OCI-LY7 (cell line): ENCODE measurements around the gene GRAP2.

Source experiments
- EZH2phosphoT487 ChIP-seq: fragments of 200-600 bp; sonication (generic); IDR thresholded peaks from 2 replicates; pipeline ENCODE4 v1.6.1; 2018; ENCODE audit warnings: low read depth, borderline replicate concordance, mild to moderate bottlenecking, mixed run types, antibody characterized with exemption, low read length, moderate library complexity, mixed read lengths
- TF ChIP-seq, protein P1 (sequence below): fragments of 200-600 bp; sonication (generic); conservative IDR thresholded peaks from 2 replicates; pipeline ENCODE4 v1.5.1; 2014; ENCODE audit warnings: mild to moderate bottlenecking, antibody characterized with exemption, low read length, moderate library complexity, mixed read lengths

DNA sequence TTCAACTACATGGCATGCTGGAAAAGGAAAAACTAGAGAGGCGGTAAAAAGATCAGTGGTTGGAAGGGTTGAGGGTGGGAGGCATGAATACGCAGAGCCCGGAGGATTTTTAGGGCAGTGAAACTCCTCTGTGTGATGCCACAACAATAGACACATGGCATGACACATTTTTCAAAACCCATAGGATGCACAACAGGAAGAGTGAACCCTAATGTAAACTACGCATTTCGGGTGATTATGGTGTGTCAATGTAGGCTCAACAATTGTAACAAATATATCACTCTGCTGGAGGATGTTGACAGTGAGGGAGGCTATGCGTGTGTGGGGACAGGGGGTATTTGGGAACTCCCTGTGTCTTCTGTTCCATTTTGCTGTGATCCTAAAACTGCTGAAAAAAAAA lies 78.2 kb downstream of the GRAP2 start:
- TF ChIP-seq, protein P1, sequence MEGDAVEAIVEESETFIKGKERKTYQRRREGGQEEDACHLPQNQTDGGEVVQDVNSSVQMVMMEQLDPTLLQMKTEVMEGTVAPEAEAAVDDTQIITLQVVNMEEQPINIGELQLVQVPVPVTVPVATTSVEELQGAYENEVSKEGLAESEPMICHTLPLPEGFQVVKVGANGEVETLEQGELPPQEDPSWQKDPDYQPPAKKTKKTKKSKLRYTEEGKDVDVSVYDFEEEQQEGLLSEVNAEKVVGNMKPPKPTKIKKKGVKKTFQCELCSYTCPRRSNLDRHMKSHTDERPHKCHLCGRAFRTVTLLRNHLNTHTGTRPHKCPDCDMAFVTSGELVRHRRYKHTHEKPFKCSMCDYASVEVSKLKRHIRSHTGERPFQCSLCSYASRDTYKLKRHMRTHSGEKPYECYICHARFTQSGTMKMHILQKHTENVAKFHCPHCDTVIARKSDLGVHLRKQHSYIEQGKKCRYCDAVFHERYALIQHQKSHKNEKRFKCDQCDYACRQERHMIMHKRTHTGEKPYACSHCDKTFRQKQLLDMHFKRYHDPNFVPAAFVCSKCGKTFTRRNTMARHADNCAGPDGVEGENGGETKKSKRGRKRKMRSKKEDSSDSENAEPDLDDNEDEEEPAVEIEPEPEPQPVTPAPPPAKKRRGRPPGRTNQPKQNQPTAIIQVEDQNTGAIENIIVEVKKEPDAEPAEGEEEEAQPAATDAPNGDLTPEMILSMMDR: no peak
- TF ChIP-seq EZH2phosphoT487: no peak
